H9 (cell line): ENCODE results near the gene CABLES1. TPM values are rescaled to one million over a fixed set of nuclear protein-coding genes. Genes with fewer than 3 reads are reported as not detected.

ENCODE experiments used
- DNase-seq: peaks from one replicate; pipeline ENCODE4 v3.0.0-alpha.2; 2017
- H2AFZ ChIP-seq: one replicate; pipeline ENCODE4 v1.6.1; 2013; ENCODE audit warnings: mild to moderate bottlenecking, low read length, control low read depth, moderate library complexity
- H2AK5ac ChIP-seq: 2 replicates; pipeline ENCODE4 v1.6.1; 2013; ENCODE audit warnings: low read length, control low read depth, mixed read lengths; ENCODE audit not compliant: insufficient read length
- H2BK120ac ChIP-seq: one replicate; pipeline ENCODE4 v1.6.1; 2013; ENCODE audit warnings: low read depth, mild to moderate bottlenecking, low read length, control low read depth, inconsistent platforms; ENCODE audit not compliant: poor library complexity, severe bottlenecking
- H2BK12ac ChIP-seq: 2 replicates; pipeline ENCODE4 v1.6.1; 2013; ENCODE audit warnings: low read length, control low read depth, mixed read lengths, low read depth; ENCODE audit not compliant: insufficient read length
- H2BK15ac ChIP-seq: 2 replicates; pipeline ENCODE4 v1.6.1; 2013; ENCODE audit warnings: low read depth, low read length, control low read depth
- H2BK20ac ChIP-seq: one replicate; pipeline ENCODE4 v1.6.1; 2013; ENCODE audit warnings: low read depth, mild to moderate bottlenecking, low read length, control low read depth, inconsistent platforms; ENCODE audit not compliant: poor library complexity, severe bottlenecking
- H2BK5ac ChIP-seq: 2 replicates; pipeline ENCODE4 v1.6.1; 2013; ENCODE audit warnings: low read length, control low read depth, mixed read lengths; ENCODE audit not compliant: insufficient read length
- H3K14ac ChIP-seq: 2 replicates; pipeline ENCODE4 v1.6.1; 2013; ENCODE audit warnings: low read length, control low read depth; ENCODE audit not compliant: insufficient read depth
- H3K18ac ChIP-seq: 2 replicates; pipeline ENCODE4 v1.6.1; 2013; ENCODE audit warnings: low read depth, mild to moderate bottlenecking, mixed read lengths, low read length, control low read depth; ENCODE audit not compliant: insufficient read length
- H3K23ac ChIP-seq: 2 replicates; pipeline ENCODE4 v1.6.1; 2013; ENCODE audit warnings: low read length, control low read depth, mixed read lengths, low read depth; ENCODE audit not compliant: insufficient read length
- H3K23me2 ChIP-seq: 2 replicates; pipeline ENCODE4 v1.6.1; 2013; ENCODE audit warnings: low read depth, mild to moderate bottlenecking, mixed read lengths, low read length, control low read depth; ENCODE audit not compliant: insufficient read length, poor library complexity, severe bottlenecking
- H3K27ac ChIP-seq: 2 replicates; pipeline ENCODE4 v1.5.1; 2013; ENCODE audit warnings: low read length, control low read depth, mixed read lengths, low read depth; ENCODE audit not compliant: insufficient read length
- H3K27me3 ChIP-seq: 2 replicates; pipeline ENCODE4 v1.6.1; 2013; ENCODE audit warnings: low read length, control low read depth, inconsistent platforms; ENCODE audit not compliant: insufficient read depth
- H3K4ac ChIP-seq: 2 replicates; pipeline ENCODE4 v1.6.1; 2013; ENCODE audit warnings: low read depth, mild to moderate bottlenecking, control low read depth, inconsistent platforms, low read length, moderate library complexity
- H3K4me1 ChIP-seq: 2 replicates; pipeline ENCODE4 v1.6.1; 2013; ENCODE audit warnings: low read length, control low read depth, inconsistent platforms; ENCODE audit not compliant: insufficient read depth
- H3K4me2 ChIP-seq: 2 replicates; pipeline ENCODE4 v1.6.1; 2013; ENCODE audit warnings: low read length, control low read depth, mixed read lengths; ENCODE audit not compliant: insufficient read length, insufficient read depth
- H3K56ac ChIP-seq: 2 replicates; pipeline ENCODE4 v1.6.1; 2013; ENCODE audit warnings: low read depth, mild to moderate bottlenecking, mixed read lengths, low read length, control low read depth; ENCODE audit not compliant: insufficient read length
- H3K79me1 ChIP-seq: 2 replicates; pipeline ENCODE4 v1.6.1; 2013; ENCODE audit warnings: low read depth, mild to moderate bottlenecking, moderate library complexity, low read length, control low read depth, inconsistent platforms; ENCODE audit not compliant: insufficient read depth, poor library complexity, severe bottlenecking
- H3K79me2 ChIP-seq: 2 replicates; pipeline ENCODE4 v1.6.1; 2013; ENCODE audit warnings: low read length, control low read depth, inconsistent platforms; ENCODE audit not compliant: insufficient read depth
- H3K9ac ChIP-seq: 2 replicates; pipeline ENCODE4 v1.6.1; 2013; ENCODE audit warnings: low read length, control low read depth, mixed read lengths; ENCODE audit not compliant: insufficient read length; ENCODE audit errors: extremely low read depth
- H3K9me3 ChIP-seq: one replicate; pipeline ENCODE4 v1.6.1; 2013; ENCODE audit warnings: low read depth, low read length, inconsistent platforms; ENCODE audit not compliant: control insufficient read depth
- H3T11ph ChIP-seq: one replicate; pipeline ENCODE4 v1.6.1; 2013; ENCODE audit warnings: mild to moderate bottlenecking, low read length, control low read depth, inconsistent platforms
- H4K20me1 ChIP-seq: one replicate; pipeline ENCODE4 v1.6.1; 2013; ENCODE audit not compliant: control insufficient read depth, insufficient read length, insufficient read depth
- H4K5ac ChIP-seq: 2 replicates; pipeline ENCODE4 v1.6.1; 2013; ENCODE audit warnings: low read depth, mild to moderate bottlenecking, mixed read lengths, low read length, control low read depth; ENCODE audit not compliant: insufficient read length
- H4K8ac ChIP-seq: replicated peaks from 2 replicates; pipeline ENCODE4 v1.6.1; 2013; ENCODE audit warnings: low read length, control low read depth, mixed read lengths, low read depth; ENCODE audit not compliant: insufficient read length
- H4K91ac ChIP-seq: 2 replicates; pipeline ENCODE4 v1.6.1; 2013; ENCODE audit warnings: low read depth, mild to moderate bottlenecking, moderate library complexity, mixed read lengths, low read length, control low read depth; ENCODE audit not compliant: insufficient read length
- H3K27ac Mint-ChIP-seq, 3 experiments: 2 replicates in 2 of 3; 3 replicates in 1 of 3; pipeline ENCODE4 v1.8.0; 2020 to 2021; ENCODE audit warnings: mixed read lengths in 3 of 3, mild to moderate bottlenecking in 1 of 3, moderate library complexity in 1 of 3
- H3K27me3 Mint-ChIP-seq: 2 replicates; pipeline ENCODE4 v1.8.0; 2021; ENCODE audit warnings: low read depth, mild to moderate bottlenecking, moderate library complexity, mixed read lengths
- H3K36me3 Mint-ChIP-seq, 3 experiments: 2 replicates in 2 of 3; 3 replicates in 1 of 3; pipeline ENCODE4 v1.8.0; 2020 to 2021; ENCODE audit warnings: low read depth in 3 of 3, mixed read lengths in 3 of 3; ENCODE audit not compliant: insufficient read depth in 1 of 3
- H3K4me1 Mint-ChIP-seq, 2 experiments: 2 replicates each; pipeline ENCODE4 v1.8.0; 2020; ENCODE audit warnings: mixed read lengths in 2 of 2
- H3K4me3 Mint-ChIP-seq, 2 experiments: 2 replicates in 1 of 2; 3 replicates in 1 of 2; pipeline ENCODE4 v1.8.0; 2020 to 2021; ENCODE audit warnings: mild to moderate bottlenecking in 2 of 2, mixed read lengths in 2 of 2, moderate library complexity in 1 of 2
- H3K9me3 Mint-ChIP-seq, 2 experiments: 2 replicates in 1 of 2; 3 replicates in 1 of 2; pipeline ENCODE4 v1.8.0; 2020; ENCODE audit warnings: mild to moderate bottlenecking in 2 of 2, mixed read lengths in 2 of 2, moderate library complexity in 1 of 2
- WGBS: extraction: QIAGEN DNeasy Blood & Tissue Kit; methylation state at CpG from one replicate; pipeline ENCODE4 v1.1.7; 2013; ENCODE audit warnings: missing lambda C conversion rate, low lambda C conversion rate, mixed read lengths; ENCODE audit not compliant: insufficient read length; ENCODE audit errors: extremely low coverage; 5-methylcytosine and 5-hydroxymethylcytosine counted together
- total RNA-seq: library from RNA; stranded (reverse); gene quantifications from 2 replicates; pipeline ENCODE4 v1.2.1, GENCODE V29; 2021
- TF ChIP-seq, protein P1 (sequence below): fragments of 200-600 bp; sonication (generic); conservative IDR thresholded peaks from 3 replicates; pipeline ENCODE4 v1.8.0; 2021; ENCODE audit warnings: antibody characterized with exemption, mild to moderate bottlenecking

The CABLES1 gene
- total RNA-seq, 1 experiment from 2014 or later, result 27.1 TPM

DNA sequence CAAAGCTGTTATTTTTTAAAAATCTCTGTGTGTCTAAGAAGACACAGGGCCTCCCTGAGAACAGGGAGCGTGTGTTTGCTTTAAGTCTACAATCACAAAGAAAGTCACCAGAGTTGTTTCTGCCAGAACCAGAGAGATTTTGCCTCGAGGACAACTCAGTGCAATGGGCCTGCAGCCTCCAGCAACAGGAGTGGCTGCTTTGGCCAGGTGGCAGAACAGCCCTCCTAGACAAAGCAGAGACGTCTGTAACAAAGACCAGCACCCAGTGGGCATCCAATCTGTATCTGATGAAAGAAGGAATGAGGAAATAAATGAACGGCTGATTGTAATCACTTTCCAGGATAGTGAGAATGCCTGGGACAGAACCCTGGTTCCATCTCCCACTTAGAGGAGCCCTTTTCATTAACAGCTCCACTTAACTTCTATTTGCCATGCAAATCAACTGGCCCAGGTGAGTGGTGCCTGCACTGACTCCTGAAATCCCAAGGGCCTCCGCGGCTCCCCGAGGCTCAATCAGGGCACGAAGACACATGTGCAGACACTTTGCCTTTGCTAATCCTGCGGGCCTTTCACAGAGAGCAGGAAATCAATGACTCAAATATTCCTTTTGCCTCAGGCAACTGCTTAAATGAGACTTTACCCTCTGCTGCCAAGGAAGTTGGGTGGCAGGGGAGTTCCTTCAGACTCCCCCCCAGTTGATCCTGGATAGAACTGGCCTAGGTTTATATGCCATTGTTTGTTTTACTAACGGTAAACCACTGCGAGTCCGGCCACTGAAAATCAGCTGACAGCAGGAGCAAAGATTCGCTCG is 146.5 kb downstream of the CABLES1 start:
- Mint-ChIP-seq H3K4me1 (peaks cover 50 to 60% of the 10 kb centered on the region in 2 experiments), H3K9me3 (peaks cover 14 to 16% of the 10 kb centered on the region in 2 experiments), H3K36me3 (peaks cover 14 to 25% (median 14%) of the 10 kb centered on the region in 3 experiments), H3K27ac (peak overlapping the region; percentile 53 to 97 (median 79); a peak in 6 of 7 replicates), H3K27me3 (peaks cover 1% of the 10 kb centered on the region; the same call in 1 of the 2 replicates), H3K4me3 (no peak overlapping the region; a peak in 1 of 5 replicates)
- Histone ChIP-seq H3K9me3 (no peaks in the 10 kb centered on the region), H2AFZ (no peak overlapping the region), H2BK12ac (no peak overlapping the region), H2BK5ac (no peak overlapping the region), H3K56ac (no peak overlapping the region), H3K23ac (no peak overlapping the region), H3K18ac (peak overlapping the region; percentile 54), H3K79me2 (no peaks in the 10 kb centered on the region), H3K4me2 (no peak overlapping the region), H4K91ac (peak overlapping the region; percentile 71), H3K27ac (no peak overlapping the region), H4K8ac (no peak overlapping the region), H3K23me2 (no peaks in the 10 kb centered on the region), H3K4me1 (peaks cover 6% of the 10 kb centered on the region; the same call in 1 of the 2 replicates), H3K27me3 (no peaks in the 10 kb centered on the region), H3T11ph (peak overlapping the region; percentile 74), H3K4ac (no peak overlapping the region), H3K9ac (no peak overlapping the region), H2BK20ac (peak overlapping the region; percentile 99), H4K20me1 (no peaks in the 10 kb centered on the region), H2BK120ac (peak overlapping the region; percentile 83), H2BK15ac (no peak overlapping the region), H3K14ac (peak overlapping the region; percentile 83; the same call in 1 of the 2 replicates), H2AK5ac (peak overlapping the region; percentile 59), H3K79me1 (no peaks in the 10 kb centered on the region), H4K5ac (no peak overlapping the region)
- TF ChIP-seq, protein P1, sequence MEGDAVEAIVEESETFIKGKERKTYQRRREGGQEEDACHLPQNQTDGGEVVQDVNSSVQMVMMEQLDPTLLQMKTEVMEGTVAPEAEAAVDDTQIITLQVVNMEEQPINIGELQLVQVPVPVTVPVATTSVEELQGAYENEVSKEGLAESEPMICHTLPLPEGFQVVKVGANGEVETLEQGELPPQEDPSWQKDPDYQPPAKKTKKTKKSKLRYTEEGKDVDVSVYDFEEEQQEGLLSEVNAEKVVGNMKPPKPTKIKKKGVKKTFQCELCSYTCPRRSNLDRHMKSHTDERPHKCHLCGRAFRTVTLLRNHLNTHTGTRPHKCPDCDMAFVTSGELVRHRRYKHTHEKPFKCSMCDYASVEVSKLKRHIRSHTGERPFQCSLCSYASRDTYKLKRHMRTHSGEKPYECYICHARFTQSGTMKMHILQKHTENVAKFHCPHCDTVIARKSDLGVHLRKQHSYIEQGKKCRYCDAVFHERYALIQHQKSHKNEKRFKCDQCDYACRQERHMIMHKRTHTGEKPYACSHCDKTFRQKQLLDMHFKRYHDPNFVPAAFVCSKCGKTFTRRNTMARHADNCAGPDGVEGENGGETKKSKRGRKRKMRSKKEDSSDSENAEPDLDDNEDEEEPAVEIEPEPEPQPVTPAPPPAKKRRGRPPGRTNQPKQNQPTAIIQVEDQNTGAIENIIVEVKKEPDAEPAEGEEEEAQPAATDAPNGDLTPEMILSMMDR, result no peak
- peak; percentile 70 for DNase-seq
- no CpG with 5 or more reads among the region's 14 CpGs for WGBS
